ENCODE results near the gene TNFRSF8. TPM values are rescaled to one million over a fixed set of nuclear protein-coding genes. Genes with fewer than 3 reads are reported as not detected.

TNFRSF8 gene
- total RNA-seq, 1 experiment from 2014 or later: 2.9 TPM

DNA sequence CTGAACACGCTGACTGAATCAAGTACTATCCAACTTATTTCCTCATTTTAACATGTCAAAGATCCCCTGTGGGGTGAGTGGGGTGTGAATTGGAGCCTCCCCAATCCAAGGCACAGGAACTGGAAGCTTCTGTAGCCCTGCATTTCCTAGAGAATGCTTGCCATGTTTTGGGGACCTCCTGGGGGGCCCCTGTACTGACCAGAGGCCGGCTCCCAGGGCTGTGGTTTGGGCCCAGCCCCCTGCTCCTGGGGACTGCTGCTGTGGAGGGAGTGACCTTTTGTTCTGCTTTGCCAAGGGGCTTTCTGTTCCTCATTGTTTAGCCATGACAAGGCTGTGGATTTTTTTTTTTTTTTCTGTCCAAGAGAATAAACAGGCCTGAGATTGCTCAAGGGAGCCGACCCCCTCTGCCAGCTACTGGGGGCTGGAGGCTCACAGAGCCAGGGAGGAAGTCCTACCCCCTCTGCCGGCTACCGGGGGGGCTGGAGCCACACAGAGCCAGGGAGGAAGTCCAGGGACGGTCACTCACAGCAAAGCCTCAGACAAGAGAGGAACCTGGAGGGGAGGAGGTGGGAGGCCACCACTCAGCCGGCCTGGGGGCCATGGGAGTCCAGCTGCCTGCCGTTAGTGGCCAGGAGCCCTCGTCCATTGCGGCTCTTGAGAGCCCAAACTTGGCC is 121.0 kb downstream of the TNFRSF8 start:
- no peak overlapping the region for H2BK5ac ChIP-seq (ENCODE audit: insufficient read length, low read length)
- H3K18ac ChIP-seq (ENCODE audit: insufficient read length, low read depth, low read length): no peak overlapping the region
- H3K23me2 ChIP-seq (ENCODE audit: insufficient read length, low read depth, low read length, poor library complexity, severe bottlenecking): no peaks in the 10 kb centered on the region
- H4K91ac ChIP-seq (ENCODE audit: insufficient read length, low read depth, low read length): no peak overlapping the region
- no peak overlapping the region for H2BK120ac ChIP-seq (ENCODE audit: low read depth, low read length, poor library complexity, severe bottlenecking)
- Mint-ChIP-seq H3K27ac (no peak overlapping the region), H3K9me3 (peaks cover 0 to 4% of the 10 kb centered on the region in 2 experiments; a peak in 4 of 5 replicates), H3K36me3 (ENCODE audit: insufficient read depth in 1 of 3, low read depth in 3 of 3) (peaks cover 0 to 5% (median 1%) of the 10 kb centered on the region in 3 experiments; a peak in 2 of 7 replicates), H3K4me1 (peaks cover 17 to 34% of the 10 kb centered on the region in 2 experiments), H3K4me3 (no peak overlapping the region), H3K27me3 (ENCODE audit: low read depth) (peaks cover 3% of the 10 kb centered on the region)
- no peak overlapping the region for H3K56ac ChIP-seq (ENCODE audit: insufficient read length, low read depth, low read length)
- H3K79me1 ChIP-seq (ENCODE audit: insufficient read depth, low read depth, low read length, poor library complexity, severe bottlenecking): no peaks in the 10 kb centered on the region
- no CpG with 5 or more reads among the region's 10 CpGs for WGBS (ENCODE audit: extremely low coverage, insufficient read length, low lambda C conversion rate)
- H3K79me2 ChIP-seq (ENCODE audit: insufficient read depth, low read length): no peaks in the 10 kb centered on the region
- no peak overlapping the region for H2BK20ac ChIP-seq (ENCODE audit: low read depth, low read length, poor library complexity, severe bottlenecking)
- H3K9ac ChIP-seq (ENCODE audit: extremely low read depth, insufficient read length, low read length): no peak overlapping the region
- H3K4me1 ChIP-seq (ENCODE audit: insufficient read depth, low read length): no peaks in the 10 kb centered on the region; the same call in 1 of the 2 replicates
- H3K23ac ChIP-seq (ENCODE audit: insufficient read length, low read depth, low read length): no peak overlapping the region
- H2BK15ac ChIP-seq (ENCODE audit: low read depth, low read length): no peak overlapping the region
- no peak overlapping the region for H3K27ac ChIP-seq (ENCODE audit: insufficient read length, low read depth, low read length)
- no peaks in the 10 kb centered on the region for H4K20me1 ChIP-seq (ENCODE audit: control insufficient read depth, insufficient read depth, insufficient read length)
- no peaks in the 10 kb centered on the region for H3K9me3 ChIP-seq (ENCODE audit: control insufficient read depth, low read depth, low read length)
- no peak overlapping the region for H3T11ph ChIP-seq (ENCODE audit: low read length)
- no peak overlapping the region for H3K4me2 ChIP-seq (ENCODE audit: insufficient read depth, insufficient read length, low read length)
- H4K5ac ChIP-seq (ENCODE audit: insufficient read length, low read depth, low read length): no peak overlapping the region
- H2AK5ac ChIP-seq (ENCODE audit: insufficient read length, low read length): no peak overlapping the region
- H2BK12ac ChIP-seq (ENCODE audit: insufficient read length, low read depth, low read length): no peak overlapping the region
- TF ChIP-seq CTCF (conservative IDR thresholded peaks at IDR 0.05): no peak
- no peak overlapping the region for H3K14ac ChIP-seq (ENCODE audit: insufficient read depth, low read length)
- no peak overlapping the region for H3K4ac ChIP-seq (ENCODE audit: low read depth, low read length)
- no peak for DNase-seq
- no peak overlapping the region for H4K8ac ChIP-seq (replicated peaks; ENCODE audit: insufficient read length, low read depth, low read length)
- no peaks in the 10 kb centered on the region for H3K27me3 ChIP-seq (ENCODE audit: insufficient read depth, low read length)
- H2AFZ ChIP-seq (ENCODE audit: low read length): no peak overlapping the region
